GM12865 (cell line): ENCODE data around the gene HEG1.
A peak's percentile ranks its signal among the peaks of the same experiment; 100 is the strongest.

Experiments
- DNase-seq: peaks from one replicate; pipeline ENCODE4 v3.0.0; 2010; ENCODE audit warnings: low read depth
- H3K4me3 ChIP-seq: 2 replicates; pipeline ENCODE4 v1.5.1; 2011; ENCODE audit warnings: mild to moderate bottlenecking, low read depth, low read length, control low read depth
- TF ChIP-seq, protein P1 (sequence below): IDR thresholded peaks from 2 replicates; pipeline ENCODE4 v1.5.1; 2011; ENCODE audit warnings: low read length, control low read depth, low read depth, inconsistent platforms; ENCODE audit not compliant: insufficient read depth; ENCODE audit errors: missing control alignments

The HEG1 gene

DNA sequence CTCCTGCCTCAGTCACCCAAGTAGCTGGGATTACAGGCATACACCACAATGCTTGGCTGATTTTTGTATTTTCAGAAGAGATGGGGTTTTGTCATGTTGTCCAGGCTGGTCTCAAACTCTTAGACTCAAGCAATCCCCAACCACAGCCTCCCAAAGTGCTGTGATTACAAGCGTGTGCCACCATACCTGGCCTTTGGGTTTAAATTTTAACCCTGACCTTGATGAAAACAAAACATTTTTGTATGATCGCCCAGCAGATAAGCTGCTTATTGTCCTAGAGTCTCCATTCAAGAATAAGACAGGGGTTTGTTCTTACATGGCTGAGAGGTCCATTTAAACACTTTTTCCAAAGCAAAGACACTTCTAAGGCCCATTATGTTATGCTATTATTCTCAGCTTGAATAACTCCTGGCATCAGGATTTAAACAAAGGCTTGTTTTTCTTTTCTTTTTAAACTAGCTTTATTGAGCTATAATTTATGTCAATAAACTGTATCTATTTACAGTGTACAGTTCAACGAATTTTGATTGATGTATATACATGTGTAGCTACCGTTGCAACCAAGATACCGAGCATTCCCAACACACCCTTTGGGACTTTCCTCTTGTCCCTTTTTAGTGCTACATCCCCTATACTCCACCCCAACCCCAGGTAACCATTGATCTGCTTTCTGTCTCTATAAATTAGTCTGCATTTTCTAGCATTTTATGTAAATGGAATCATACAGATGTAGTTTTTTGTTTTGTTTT lies 119.8 kb downstream of the HEG1 start:
- TF ChIP-seq, protein P1, sequence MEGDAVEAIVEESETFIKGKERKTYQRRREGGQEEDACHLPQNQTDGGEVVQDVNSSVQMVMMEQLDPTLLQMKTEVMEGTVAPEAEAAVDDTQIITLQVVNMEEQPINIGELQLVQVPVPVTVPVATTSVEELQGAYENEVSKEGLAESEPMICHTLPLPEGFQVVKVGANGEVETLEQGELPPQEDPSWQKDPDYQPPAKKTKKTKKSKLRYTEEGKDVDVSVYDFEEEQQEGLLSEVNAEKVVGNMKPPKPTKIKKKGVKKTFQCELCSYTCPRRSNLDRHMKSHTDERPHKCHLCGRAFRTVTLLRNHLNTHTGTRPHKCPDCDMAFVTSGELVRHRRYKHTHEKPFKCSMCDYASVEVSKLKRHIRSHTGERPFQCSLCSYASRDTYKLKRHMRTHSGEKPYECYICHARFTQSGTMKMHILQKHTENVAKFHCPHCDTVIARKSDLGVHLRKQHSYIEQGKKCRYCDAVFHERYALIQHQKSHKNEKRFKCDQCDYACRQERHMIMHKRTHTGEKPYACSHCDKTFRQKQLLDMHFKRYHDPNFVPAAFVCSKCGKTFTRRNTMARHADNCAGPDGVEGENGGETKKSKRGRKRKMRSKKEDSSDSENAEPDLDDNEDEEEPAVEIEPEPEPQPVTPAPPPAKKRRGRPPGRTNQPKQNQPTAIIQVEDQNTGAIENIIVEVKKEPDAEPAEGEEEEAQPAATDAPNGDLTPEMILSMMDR, result no peak

DNA sequence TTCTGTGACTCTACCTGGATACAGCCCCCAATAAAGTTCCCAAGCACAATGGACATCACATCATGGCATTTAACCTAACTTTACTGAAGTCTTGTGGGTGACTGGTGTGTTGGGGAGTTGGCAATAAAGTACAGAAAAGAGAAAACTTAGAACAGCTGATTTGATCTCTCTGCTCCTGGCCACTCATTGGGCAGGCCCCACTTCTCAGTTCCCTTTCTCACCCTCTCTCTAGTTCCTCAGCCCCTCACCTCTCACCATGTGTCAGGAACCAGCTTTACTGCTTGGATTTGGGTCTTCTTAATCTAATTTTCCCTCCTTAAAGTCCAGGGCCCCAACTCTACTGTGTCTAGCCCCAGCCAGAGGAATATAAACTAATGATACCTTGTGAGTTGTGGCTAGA lies 120.5 kb downstream of the HEG1 start:
- TF ChIP-seq, protein P1, result no peak
- DNase-seq, result peak; percentile 46
- no peak overlapping the region for H3K4me3 ChIP-seq

More for the DNA sequence above, 119.8 kb downstream of the HEG1 start:
- DNase-seq, result no peak
- no peak overlapping the region for H3K4me3 ChIP-seq

DNA sequence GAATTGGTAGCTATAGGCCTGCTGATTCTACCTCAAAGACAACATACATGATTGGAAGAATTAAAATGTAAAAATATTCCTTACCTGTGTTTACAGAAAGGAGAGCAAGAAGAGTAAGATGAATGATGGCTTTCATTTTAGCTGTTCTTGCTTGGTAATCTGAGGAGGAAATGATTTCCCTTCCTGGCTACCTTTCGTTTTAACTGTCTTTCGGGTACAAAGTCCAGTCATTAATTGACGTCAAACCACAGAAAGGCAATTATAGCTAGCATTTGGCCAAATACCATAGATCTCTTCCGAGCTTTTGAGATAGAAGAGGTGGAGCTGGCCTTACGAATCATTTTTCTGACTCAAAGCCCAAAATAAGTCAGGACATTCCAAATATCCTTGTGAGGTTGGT lies 121.2 kb downstream of the HEG1 start, which contains the start of gene MUC13:
Gene MUC13 (minus strand): TSS at position 175 of the 400 bp plus-strand sequence. CDS start 39 bp downstream, at position 136.
- H3K4me3 ChIP-seq, result no peak within 1 kb of the TSS
- peak; percentile 40 for DNase-seq
- TF ChIP-seq, protein P1, result no peak

DNA sequence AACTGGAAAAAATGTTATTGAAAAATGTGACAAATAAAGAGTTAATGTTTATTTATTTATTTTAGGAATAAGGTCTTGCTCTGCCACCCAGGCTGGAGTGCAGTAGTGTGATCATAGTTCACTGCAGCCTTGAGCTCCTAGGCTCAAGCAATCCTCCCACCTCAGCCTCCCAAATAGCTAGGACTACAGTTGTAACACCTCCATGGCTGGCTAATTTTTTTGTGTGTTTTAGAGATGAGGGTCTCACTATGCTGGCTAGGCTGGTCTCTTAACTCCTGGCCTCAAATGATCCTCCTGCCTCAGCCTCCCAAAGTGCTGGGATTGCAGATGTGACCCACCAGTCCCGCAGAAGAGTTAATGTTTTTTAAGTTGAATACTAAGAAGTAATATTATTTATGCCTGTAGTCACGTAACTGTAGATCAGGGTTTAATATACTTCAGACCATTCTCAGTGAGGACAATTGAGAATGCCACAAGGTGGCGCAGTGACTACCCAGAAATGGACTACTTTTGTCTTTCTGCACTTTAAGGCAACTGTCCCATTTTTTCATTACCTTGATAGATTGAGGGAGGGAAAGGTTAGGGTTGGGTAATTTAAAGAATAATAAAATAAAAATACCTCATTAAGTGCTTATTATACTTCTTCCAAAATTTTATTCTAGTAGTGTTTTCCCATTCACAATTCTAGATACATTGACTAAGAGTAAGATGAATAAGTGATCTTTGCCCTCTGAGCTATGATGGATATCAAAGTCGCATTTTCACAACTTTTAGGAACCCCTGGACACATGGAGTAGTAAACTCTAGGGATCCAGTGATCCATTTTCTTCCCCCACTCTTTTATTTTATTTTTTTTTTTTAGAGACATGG lies 127.2 kb downstream of the HEG1 start:
- DNase-seq, result peak; percentile 77
- TF ChIP-seq, protein P1, result peak; percentile 67

DNA sequence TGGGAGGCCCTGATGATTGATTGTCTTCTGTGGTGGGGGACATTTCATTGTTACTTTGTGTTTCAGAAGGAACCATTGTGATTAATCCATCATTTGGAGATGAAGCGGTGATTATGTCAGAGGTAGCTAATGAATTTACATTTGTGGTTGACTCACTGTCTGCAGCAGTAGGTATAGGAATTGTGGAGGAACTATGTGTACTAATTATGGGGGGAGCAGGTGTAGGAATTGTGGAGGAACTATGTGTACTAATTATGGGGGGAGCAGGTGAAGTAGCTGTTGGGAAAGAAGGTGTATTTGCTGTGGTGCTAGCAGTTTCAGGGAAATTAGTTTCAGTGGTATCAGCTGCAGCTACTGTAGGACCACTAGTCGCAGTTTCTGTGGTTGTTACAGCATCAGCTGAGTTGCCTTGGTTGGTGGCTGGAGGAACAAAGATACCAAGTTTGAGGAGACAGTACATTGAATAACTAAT lies 128.2 kb downstream of the HEG1 start:
- H3K4me3 ChIP-seq, result no peak overlapping the region
- DNase-seq, result peak; percentile 67
- TF ChIP-seq, protein P1, result no peak

More for the DNA sequence above, 127.2 kb downstream of the HEG1 start:
- no peak overlapping the region for H3K4me3 ChIP-seq

DNA sequence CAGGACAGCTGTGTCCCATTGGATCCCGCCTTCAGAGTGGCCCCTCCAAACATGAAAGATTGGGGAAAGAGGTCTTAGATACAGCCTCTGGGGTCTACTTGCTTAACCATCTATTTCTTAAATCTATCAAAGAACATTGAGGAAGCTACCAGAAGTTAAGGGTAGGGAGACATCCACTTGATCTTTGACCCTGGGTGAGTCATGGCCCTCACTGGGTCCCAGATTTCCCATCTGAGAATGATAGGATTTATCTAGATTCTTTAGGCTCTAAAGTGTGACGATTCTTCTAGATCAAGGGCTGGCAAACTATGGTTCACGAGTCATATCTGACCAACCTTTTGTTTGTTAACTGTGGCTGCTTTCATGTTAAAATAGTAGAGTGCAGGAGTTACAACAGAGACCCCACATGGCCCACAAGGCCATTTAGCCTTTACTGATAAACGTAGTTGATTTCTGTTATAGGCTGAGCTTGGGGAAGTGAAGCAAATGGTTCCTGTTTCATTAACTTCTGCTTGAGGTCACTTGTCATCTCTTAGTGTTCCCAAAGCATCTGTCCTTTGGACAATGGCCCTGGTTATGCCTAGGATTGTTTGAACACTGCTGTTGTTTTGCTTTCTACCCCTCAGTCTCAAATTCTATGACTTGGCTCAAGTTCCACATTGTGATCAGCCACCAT lies 129.2 kb downstream of the HEG1 start:
- no peak overlapping the region for H3K4me3 ChIP-seq
- TF ChIP-seq, protein P1, result no peak
- no peak for DNase-seq
